Stimulated activated CD8-positive, alpha-beta memory T cell treated with anti-CD3 and anti-CD28 coated beads, Interleukin-7, amount 100 ng/mL, for 1 hour (primary cell): ENCODE data around the gene GATB.

ENCODE experiments used
- DNase-seq, 2 donors: peaks; one replicate each; pipeline ENCODE4 v3.0.0-alpha.2; 2020; ENCODE audit warnings: low read depth in 2 of 2

The GATB gene

DNA sequence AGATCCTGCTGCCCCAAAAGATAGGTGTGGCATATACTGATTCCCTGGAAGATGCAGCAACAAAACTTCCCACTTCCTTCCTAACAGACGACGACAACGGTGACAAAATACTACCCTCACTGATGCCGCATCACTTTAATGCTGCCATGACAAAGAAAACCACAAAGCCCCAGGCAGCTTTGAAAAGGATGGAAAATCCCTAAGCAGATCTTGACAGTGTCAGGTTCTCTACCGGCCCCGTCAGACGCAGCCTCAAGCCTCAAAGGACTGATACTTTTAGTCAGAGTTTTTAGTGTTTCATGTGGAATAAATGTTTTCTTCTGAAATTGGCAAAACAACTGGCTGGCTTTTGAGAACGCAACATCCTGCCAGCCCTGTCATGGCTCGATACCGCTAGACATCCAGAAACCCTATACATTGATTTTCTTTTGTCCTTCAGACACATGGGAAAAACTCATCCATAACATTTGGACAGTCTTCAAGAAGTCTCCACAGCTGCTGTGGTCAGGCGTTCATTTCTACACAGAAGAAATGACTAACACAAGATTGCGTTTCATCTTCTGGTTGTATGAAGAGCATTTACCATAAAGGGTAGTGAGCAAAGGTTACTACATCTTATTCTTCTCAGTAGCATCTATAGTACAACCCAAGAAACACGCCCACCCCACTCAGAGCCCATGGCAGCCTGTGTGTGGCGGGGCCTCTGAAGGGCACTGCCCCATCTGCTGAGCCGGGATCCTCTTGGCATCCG is 60.1 kb downstream of the GATB start:
- DNase-seq, result no peak

DNA sequence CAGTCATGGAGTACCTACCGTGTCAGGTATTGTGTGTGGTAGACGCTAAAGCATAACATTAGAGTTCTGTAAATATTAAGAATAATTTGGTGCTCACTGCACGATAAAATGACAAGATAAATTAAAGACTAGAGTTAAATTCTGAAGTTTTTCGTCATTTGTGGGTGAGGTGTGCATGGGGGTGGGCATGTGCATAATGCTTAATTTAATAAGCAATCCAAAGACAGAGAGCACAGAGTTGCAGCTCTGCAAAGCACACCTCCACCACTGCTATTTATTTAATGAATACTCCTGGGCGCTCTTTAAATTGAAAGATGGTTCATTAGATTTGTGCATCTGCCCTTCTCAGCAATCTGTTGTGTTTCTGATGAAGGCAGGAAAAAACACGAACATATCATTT is 62.6 kb downstream of the GATB start:
- no peak for DNase-seq

GRCh38 chr4:151694961-151695720 is 65.7 kb downstream of the GATB start:
- DNase-seq, result no peak

DNA sequence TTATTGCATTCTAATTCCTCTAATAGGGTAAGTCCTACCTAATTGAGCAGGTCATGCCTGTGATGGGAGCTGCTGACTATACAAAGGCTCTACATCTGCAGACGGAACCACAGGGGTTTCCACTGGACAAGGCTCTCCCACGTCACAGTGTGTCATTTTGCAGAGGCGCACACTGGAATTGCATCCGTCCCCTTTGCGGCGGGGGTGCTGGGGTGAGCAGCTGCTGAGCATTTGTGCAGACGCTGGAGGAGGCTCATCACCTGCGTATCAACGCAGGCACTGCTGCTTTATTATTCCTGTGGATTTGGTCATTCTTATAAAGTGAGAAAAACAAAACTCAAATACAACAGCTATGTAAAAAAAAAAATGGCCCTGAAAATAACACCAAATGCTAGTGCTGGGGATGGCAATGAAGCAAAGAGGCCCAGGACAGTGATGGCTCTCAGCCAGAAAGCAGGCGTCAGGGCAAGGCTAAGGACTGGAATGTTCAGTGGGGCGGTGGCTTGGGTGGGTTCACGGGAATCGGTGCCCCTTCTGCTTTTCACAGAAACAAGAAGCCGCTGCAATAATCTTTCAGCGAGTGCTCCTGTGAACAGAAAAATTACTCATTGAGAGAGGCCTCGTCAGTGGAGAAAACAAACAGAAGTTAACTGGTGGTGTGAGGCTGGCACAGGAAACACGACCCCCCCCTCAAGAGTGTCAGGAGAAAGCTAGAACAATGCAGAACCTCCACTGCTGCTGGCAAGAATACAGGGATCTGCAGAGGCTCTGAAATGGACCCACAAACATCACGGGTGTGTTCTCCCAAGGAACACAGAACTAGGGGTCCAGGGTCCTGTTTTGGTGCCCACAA is 67.8 kb downstream of the GATB start:
- no peak for DNase-seq

- DNase-seq, result no peak
Measured at GRCh38 chr4:151692443-151692782, 68.4 kb downstream of the GATB start.

DNA sequence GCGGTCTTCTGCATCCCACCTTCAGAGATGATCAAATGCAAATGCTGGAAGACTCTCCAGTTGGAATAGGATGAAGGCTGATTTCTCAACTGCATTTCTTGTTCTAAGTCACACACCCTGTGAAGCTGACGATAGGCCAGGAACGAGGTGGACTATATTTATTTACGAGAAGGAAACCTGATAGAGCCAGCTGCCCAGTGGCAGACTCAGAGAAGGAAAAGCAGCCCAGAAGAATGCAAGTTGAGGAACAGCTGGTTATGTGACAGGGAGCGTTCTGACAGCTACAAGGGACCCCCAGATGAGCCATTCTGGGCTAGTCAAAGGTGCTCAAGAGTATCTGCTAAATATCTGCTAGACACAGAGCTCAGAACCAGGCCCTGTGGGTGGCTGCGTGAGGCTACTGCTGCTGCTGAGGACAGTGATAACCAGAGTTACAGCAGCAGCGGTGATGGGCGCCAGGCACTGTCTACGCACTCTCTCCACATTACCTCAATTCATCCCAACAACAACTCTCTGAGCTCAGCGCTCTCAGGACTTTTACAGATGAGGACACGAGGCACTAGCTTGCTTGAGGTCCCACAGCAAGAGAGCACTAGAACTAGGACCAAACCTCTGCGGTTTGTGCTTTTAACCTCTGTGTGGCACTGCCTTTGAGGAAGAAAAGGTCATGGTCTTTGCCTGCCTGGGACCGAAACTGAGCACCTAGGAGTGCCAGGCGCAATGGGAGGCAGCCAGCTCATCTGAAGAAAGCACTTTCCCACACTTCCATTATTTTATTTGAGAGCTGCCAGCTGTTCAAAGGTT is 69.0 kb downstream of the GATB start:
- no peak for DNase-seq

DNA sequence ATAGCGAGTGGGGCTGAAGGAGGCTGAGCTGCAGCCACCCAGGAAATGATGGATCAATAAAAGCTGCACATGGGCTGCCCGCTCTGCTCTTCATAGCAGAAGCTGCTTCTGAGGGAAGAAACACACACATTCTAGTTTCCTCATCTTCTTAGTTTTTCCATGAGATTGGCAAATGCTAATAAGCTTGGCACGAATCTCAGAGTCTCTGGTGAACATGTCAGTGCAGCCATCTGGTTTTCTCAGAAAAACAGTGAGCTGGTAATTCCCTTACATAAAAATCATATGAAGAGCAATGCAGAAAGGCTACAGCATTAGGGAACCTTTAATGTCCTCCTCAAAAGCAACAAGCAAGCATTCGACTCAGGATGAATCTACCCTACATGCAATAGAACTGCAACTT is 69.9 kb downstream of the GATB start:
- DNase-seq, result no peak

DNA sequence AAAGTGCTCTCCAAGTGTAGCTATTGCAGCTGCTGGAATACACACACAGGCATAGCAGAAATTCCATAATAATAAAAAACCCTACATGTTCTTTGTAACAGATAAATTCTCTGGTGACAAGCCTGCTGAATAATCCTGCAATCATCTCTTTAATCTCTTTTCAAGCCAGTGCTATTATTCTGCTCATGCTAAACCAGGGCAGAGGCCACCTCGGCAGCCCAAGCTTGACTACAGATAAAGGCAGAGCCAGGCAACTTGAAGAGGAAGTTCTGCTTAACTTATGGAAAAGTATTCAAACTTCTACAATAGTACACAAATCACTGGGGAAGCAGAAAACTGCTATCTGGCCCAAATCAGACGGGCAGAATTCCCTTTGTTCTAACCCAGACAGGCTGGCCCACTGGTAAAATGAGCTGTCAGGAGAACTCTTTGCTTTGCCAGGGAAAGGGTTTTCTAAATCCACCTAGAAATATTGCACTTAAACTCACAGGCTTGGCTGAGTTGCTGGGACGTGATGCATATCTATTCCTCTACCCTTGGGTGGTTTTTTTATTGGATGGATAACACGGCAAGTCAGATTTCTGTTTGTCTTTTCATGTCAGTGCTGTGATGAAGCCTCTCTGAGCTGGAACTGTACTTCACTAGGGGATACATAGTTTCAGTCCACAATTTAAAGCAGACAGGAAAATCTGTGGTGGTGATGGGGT is 70.5 kb downstream of the GATB start:
- no peak for DNase-seq

DNA sequence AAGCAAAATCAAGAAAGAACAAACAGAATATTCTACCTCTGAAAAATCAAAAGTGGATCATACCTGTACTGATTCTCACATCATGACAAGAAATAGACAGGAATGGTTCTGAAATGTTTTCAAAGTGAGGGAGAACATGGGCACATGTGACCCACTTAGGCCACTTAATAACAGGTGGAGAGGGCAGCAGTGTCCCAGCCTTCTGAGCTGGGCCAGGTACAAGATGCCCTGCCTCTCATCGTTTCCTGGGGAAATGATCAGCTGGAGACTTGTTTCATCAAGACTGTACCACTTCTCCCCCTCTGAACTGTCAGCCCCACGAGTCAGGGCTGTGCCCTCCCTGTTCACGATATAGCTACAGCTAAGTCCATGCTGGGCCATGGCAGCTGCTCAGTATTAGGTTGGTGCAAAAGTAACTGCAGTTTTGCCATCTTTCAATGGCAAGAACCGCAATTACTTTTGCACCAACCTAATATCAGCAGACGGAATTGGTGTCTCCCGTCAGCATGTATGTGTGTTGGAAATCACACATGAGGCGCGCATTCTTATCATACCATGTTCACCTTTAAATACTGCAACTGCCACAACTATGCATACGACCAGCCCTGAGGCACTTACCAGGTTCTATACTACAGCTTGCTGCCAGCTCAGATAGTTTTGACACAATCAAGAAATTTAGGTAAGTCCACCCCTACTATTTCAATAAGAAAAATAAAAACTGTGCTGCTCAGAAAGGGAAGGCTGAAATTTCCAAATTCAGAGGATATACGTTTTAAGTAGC is 71.4 kb downstream of the GATB start:
- no peak for DNase-seq

GRCh38 chr4:151688785-151689043 is 72.1 kb downstream of the GATB start:
- no peak for DNase-seq

DNA sequence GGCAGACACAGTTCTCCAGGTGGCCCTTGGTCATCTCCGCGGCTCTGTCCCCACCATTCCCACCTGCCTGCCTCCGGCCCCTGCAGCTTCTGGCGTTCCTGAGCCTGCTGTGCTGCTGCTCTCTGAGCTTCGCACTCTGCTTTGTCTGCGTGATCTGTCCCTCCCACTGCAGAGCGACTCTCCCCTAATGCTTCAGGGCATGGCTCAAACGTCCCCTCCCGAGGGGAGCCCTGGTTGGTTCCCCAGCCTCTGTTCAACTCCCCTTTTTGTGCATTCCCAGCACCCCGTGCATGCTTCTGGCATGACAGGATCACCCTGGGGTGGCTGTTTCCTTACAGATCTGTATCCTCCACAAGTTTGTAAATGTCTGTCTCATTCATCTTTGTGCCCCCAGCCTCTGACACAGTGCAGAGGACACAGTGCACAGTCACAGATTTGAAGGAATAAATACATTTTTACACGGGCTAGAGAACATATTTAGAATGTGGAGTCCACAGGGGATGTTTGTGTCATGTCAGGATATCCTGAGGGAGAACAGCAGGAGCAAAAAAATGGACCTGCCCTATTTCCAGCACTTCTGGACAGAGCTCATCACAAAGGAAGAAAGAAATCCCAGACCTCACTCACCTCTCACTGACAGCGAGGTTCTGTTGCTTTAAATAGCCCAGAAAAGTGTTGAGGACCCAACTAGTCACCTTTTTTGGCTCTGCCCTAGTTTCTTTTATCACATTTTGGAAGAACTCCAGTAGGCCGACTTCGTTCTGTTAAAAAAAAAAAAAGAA is 72.6 kb downstream of the GATB start:
- DNase-seq, result no peak

GRCh38 chr4:151687021-151687640 is 73.7 kb downstream of the GATB start:
- DNase-seq, result no peak

- DNase-seq, result no peak
Measured at GRCh38 chr4:151685303-151685702, 75.5 kb downstream of the GATB start.

DNA sequence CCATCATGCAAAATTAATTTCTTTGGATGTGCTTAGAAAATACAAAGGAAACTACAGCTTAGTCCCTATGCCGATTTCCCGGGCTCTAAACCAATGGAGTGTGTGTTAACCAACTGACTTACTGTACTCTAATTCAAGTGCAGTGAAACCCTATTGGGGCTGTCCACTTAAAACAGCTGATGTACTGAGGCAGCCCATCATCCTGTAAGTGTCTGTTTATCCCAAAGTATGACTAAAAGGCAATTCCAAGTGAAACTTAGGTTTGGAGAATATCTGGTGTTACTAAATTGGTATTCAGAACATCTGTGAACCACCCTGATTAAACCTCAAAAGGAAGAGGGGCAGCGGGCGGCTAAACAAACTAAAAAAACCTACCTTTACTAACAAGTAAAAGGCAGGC is 79.7 kb downstream of the GATB start:
- no peak for DNase-seq

DNA sequence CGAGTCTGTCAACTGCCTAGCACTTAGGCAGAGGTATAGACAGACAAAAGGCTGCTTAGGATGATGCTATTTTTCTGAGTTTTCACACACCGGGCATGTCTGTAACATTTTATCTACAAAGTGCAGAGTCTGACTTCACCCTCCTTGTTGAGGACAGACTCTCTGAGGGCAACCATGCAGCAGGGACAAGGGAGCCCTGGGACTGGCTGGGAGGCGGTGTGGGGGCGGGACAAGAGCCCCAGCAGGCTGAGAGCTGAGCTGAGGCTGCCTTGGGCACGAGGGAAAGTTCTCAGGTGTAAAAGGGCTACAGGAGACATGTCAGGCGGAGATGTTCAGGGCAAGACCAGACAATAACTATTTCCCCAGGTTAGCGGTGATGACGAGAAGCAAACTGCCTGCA is 81.6 kb downstream of the GATB start:
- no peak for DNase-seq

DNA sequence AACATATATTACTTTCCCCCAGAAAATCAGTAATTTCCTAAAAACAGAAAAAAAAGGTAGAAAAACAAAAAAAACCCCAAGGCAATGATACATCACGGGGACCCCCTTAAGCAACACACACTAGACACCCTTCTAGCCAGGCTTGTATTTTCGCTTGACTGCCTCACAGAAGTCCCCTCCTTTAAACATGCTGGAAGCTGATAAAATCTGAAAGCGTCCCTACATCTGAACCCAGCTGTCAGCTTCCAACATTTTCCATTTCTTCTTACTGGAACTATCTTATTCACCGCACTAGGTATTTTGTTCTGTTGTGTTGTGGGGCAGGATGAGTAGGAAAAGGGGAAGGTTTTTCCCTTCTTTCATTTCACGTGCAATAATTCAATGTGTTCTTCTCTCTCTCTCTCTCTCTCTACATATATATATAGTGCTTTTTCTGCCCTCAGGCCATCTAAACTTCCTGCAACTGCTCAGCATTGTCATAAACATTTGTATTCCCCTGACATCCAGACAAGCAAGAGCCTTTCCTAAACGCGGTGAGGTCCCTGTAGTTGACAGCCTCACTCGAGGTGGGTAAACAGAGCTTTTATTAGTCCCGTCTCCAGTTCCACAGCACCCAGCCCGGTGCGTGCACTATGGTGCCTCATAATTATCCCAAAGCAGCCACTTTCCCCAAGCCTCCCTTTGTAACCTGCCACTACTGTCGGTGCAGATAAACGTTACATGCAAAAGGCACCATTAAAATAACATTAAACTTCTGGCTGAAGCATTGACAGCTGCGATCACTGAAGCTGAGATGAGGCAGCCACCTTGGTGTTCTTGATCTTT is 82.5 kb downstream of the GATB start:
- no peak for DNase-seq

- no peak for DNase-seq
Measured at GRCh38 chr4:151677193-151677592, 83.6 kb downstream of the GATB start.

DNA sequence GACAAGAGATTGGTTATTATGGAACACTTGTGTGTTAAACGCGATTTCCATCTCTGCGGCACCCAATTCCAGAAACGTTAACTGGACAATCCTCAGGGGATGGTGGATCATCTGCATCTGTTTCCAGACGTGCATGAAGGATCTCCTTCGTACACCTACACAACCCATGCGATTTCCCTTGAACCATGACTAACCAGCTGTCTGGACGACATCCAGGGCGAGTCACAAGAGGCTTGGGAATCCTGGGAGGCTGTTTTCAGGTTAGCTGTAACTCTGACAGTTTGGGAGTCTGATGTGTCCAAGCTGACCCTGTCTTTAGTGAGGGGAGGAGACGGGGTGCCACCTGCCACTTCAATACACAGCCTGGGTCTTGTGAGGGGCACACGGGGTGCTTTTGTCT is 84.5 kb downstream of the GATB start:
- no peak for DNase-seq
